Measurements from ENCODE around the gene RXFP1.

The RXFP1 gene

GRCh38 chr4:158644356-158644755 is 122.7 kb downstream of the RXFP1 start:
- Histone ChIP-seq H3K36me3 (ENCODE audit: control insufficient read depth in 1 of 2, insufficient read depth in 2 of 2, low read length in 2 of 2) (no peaks in the 10 kb centered on the region), H3K4me3 (ENCODE audit: low read depth, low read length) (no peak overlapping the region), H4K12ac (ENCODE audit: low read depth, low read length) (no peak overlapping the region), H3K4ac (ENCODE audit: low read depth, low read length) (no peak overlapping the region), H3K79me1 (ENCODE audit: low read length) (no peaks in the 10 kb centered on the region), H3K4me1 (ENCODE audit: control insufficient read depth in 1 of 2, insufficient read depth in 2 of 2, low read length in 2 of 2) (no peaks in the 10 kb centered on the region), H3K14ac (ENCODE audit: low read length) (no peak overlapping the region), H2AFZ (ENCODE audit: insufficient read depth, low read length, poor library complexity) (no peak overlapping the region), H2BK12ac (ENCODE audit: low read length) (no peak overlapping the region), H3K23ac (ENCODE audit: low read length) (no peak overlapping the region), H3K79me2 (ENCODE audit: control insufficient read depth, insufficient read depth, low read length, poor library complexity) (no peaks in the 10 kb centered on the region), H4K91ac (ENCODE audit: low read depth, low read length) (no peak overlapping the region), H3K4me2 (ENCODE audit: low read length) (no peak overlapping the region), H4K8ac (ENCODE audit: low read depth, low read length) (no peak overlapping the region), H2BK120ac (ENCODE audit: insufficient read depth, low read length, poor library complexity) (no peak overlapping the region), H2BK5ac (ENCODE audit: low read depth, low read length, poor library complexity) (no peak overlapping the region), H3K18ac (ENCODE audit: low read length) (no peak overlapping the region), H2AK5ac (ENCODE audit: low read length) (no peak overlapping the region), H3K9me3 (ENCODE audit: insufficient read depth, low read depth, low read length) (no peaks in the 10 kb centered on the region), H3K27ac (ENCODE audit: low read depth, low read length) (no peak overlapping the region), H3K9ac (ENCODE audit: low read length) (no peak overlapping the region), H3K27me3 (ENCODE audit: insufficient read depth, low read length) (no peaks in the 10 kb centered on the region)
- no CpG with 5 or more reads among the region's 5 CpGs for WGBS (ENCODE audit: extremely low coverage, insufficient coverage, insufficient read length)
- DNase-seq, result no peak

DNA sequence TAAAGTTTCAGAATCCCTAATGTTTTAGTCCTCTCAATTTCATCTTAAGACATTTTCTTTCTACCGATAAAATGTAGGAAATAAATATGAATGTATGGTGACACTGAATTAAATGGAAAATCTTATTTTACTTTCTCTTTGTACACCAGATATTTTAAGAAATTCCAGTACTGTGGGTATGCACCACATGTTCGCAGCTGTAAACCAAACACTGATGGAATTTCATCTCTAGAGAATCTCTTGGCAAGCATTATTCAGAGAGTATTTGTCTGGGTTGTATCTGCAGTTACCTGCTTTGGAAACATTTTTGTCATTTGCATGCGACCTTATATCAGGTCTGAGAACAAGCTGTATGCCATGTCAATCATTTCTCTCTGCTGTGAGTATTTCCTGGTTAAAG is 123.1 kb downstream of the RXFP1 start:
- H3K4me2 ChIP-seq (ENCODE audit: low read length), result no peak overlapping the region
- H2AFZ ChIP-seq (ENCODE audit: insufficient read depth, low read length, poor library complexity), result no peak overlapping the region
- H3K27ac ChIP-seq (ENCODE audit: low read depth, low read length), result no peak overlapping the region
- H2BK120ac ChIP-seq (ENCODE audit: insufficient read depth, low read length, poor library complexity), result no peak overlapping the region
- H3K4me3 ChIP-seq (ENCODE audit: low read depth, low read length), result no peak overlapping the region
- peak in 1 of 2 donors; percentile 34 for DNase-seq
- H3K18ac ChIP-seq (ENCODE audit: low read length), result no peak overlapping the region
- H3K79me1 ChIP-seq (ENCODE audit: low read length), result no peaks in the 10 kb centered on the region
- H3K79me2 ChIP-seq (ENCODE audit: control insufficient read depth, insufficient read depth, low read length, poor library complexity), result no peaks in the 10 kb centered on the region
- no peaks in the 10 kb centered on the region for H3K27me3 ChIP-seq (ENCODE audit: insufficient read depth, low read length)
- no peak overlapping the region for H4K91ac ChIP-seq (ENCODE audit: low read depth, low read length)
- H2AK5ac ChIP-seq (ENCODE audit: low read length), result no peak overlapping the region
- no peaks in the 10 kb centered on the region for H3K9me3 ChIP-seq (ENCODE audit: insufficient read depth, low read depth, low read length)
- no peak overlapping the region for H4K8ac ChIP-seq (ENCODE audit: low read depth, low read length)
- no peaks in the 10 kb centered on the region for H3K4me1 ChIP-seq (ENCODE audit: control insufficient read depth in 1 of 2, insufficient read depth in 2 of 2, low read length in 2 of 2)
- no peak overlapping the region for H3K9ac ChIP-seq (ENCODE audit: low read length)
- H3K36me3 ChIP-seq (ENCODE audit: control insufficient read depth in 1 of 2, insufficient read depth in 2 of 2, low read length in 2 of 2), result no peaks in the 10 kb centered on the region
- no peak overlapping the region for H2BK12ac ChIP-seq (ENCODE audit: low read length)
- no peak overlapping the region for H3K14ac ChIP-seq (ENCODE audit: low read length)
- WGBS (ENCODE audit: extremely low coverage, insufficient coverage, insufficient read length), result no CpG with 5 or more reads among the region's 3 CpGs
- H2BK5ac ChIP-seq (ENCODE audit: low read depth, low read length, poor library complexity), result no peak overlapping the region
- H4K12ac ChIP-seq (ENCODE audit: low read depth, low read length), result no peak overlapping the region
- no peak overlapping the region for H3K23ac ChIP-seq (ENCODE audit: low read length)
- no peak overlapping the region for H3K4ac ChIP-seq (ENCODE audit: low read depth, low read length)

GRCh38 chr4:158649111-158649680 is 127.5 kb downstream of the RXFP1 start:
- H4K91ac ChIP-seq (ENCODE audit: low read depth, low read length), result no peak overlapping the region
- no peaks in the 10 kb centered on the region for H3K27me3 ChIP-seq (ENCODE audit: insufficient read depth, low read length)
- no peak overlapping the region for H4K12ac ChIP-seq (ENCODE audit: low read depth, low read length)
- H3K4me3 ChIP-seq (ENCODE audit: low read depth, low read length), result no peak overlapping the region
- H3K27ac ChIP-seq (ENCODE audit: low read depth, low read length), result no peak overlapping the region
- H3K79me2 ChIP-seq (ENCODE audit: control insufficient read depth, insufficient read depth, low read length, poor library complexity), result no peaks in the 10 kb centered on the region
- no peak overlapping the region for H3K4ac ChIP-seq (ENCODE audit: low read depth, low read length)
- no peaks in the 10 kb centered on the region for H3K9me3 ChIP-seq (ENCODE audit: insufficient read depth, low read depth, low read length)
- H3K36me3 ChIP-seq (ENCODE audit: control insufficient read depth in 1 of 2, insufficient read depth in 2 of 2, low read length in 2 of 2), result no peaks in the 10 kb centered on the region
- H3K14ac ChIP-seq (ENCODE audit: low read length), result no peak overlapping the region
- no peak overlapping the region for H3K4me2 ChIP-seq (ENCODE audit: low read length)
- DNase-seq, result peak; percentile 86 to 93
- H2AK5ac ChIP-seq (ENCODE audit: low read length), result no peak overlapping the region
- no peak overlapping the region for H2BK120ac ChIP-seq (ENCODE audit: insufficient read depth, low read length, poor library complexity)
- no peak overlapping the region for H2AFZ ChIP-seq (ENCODE audit: insufficient read depth, low read length, poor library complexity)
- WGBS (ENCODE audit: extremely low coverage, insufficient coverage, insufficient read length), result no CpG with 5 or more reads among the region's 4 CpGs
- no peak overlapping the region for H3K18ac ChIP-seq (ENCODE audit: low read length)
- H3K79me1 ChIP-seq (ENCODE audit: low read length), result no peaks in the 10 kb centered on the region
- no peak overlapping the region for H4K8ac ChIP-seq (ENCODE audit: low read depth, low read length)
- H3K23ac ChIP-seq (ENCODE audit: low read length), result no peak overlapping the region
- H2BK12ac ChIP-seq (ENCODE audit: low read length), result no peak overlapping the region
- H3K4me1 ChIP-seq (ENCODE audit: control insufficient read depth in 1 of 2, insufficient read depth in 2 of 2, low read length in 2 of 2), result no peaks in the 10 kb centered on the region
- H3K9ac ChIP-seq (ENCODE audit: low read length), result no peak overlapping the region
- H2BK5ac ChIP-seq (ENCODE audit: low read depth, low read length, poor library complexity), result no peak overlapping the region

DNA sequence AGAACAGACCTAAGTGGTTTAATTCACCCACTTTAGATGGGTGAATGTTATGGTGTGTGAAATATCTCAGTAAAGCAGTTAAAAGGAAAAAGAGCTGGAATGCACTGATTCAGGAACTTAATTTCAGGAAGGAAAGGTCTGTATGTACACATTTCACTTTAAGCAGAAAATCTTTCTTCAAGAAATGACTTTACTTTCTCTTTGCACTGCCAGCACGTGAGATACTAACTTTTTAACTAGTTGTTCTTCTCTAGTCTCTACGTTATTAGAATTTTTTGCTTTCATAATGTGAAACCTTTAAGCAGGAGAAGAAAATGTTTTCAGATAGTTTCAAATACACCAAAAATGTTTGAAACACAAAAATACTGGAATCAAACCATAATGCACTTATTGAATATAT is 131.2 kb downstream of the RXFP1 start:
- Histone ChIP-seq H3K4me3 (ENCODE audit: low read depth, low read length) (no peak overlapping the region), H2AFZ (ENCODE audit: insufficient read depth, low read length, poor library complexity) (no peak overlapping the region), H3K4me1 (ENCODE audit: control insufficient read depth in 1 of 2, insufficient read depth in 2 of 2, low read length in 2 of 2) (no peaks in the 10 kb centered on the region), H3K23ac (ENCODE audit: low read length) (no peak overlapping the region), H3K4ac (ENCODE audit: low read depth, low read length) (no peak overlapping the region), H3K4me2 (ENCODE audit: low read length) (no peak overlapping the region), H3K18ac (ENCODE audit: low read length) (no peak overlapping the region), H4K91ac (ENCODE audit: low read depth, low read length) (no peak overlapping the region), H2BK120ac (ENCODE audit: insufficient read depth, low read length, poor library complexity) (no peak overlapping the region), H3K79me2 (ENCODE audit: control insufficient read depth, insufficient read depth, low read length, poor library complexity) (no peaks in the 10 kb centered on the region), H3K36me3 (ENCODE audit: control insufficient read depth in 1 of 2, insufficient read depth in 2 of 2, low read length in 2 of 2) (no peaks in the 10 kb centered on the region), H3K79me1 (ENCODE audit: low read length) (no peaks in the 10 kb centered on the region), H3K27ac (ENCODE audit: low read depth, low read length) (no peak overlapping the region), H3K9me3 (ENCODE audit: insufficient read depth, low read depth, low read length) (no peaks in the 10 kb centered on the region), H3K9ac (ENCODE audit: low read length) (no peak overlapping the region), H2BK12ac (ENCODE audit: low read length) (no peak overlapping the region), H2BK5ac (ENCODE audit: low read depth, low read length, poor library complexity) (no peak overlapping the region), H3K14ac (ENCODE audit: low read length) (no peak overlapping the region), H3K27me3 (ENCODE audit: insufficient read depth, low read length) (no peaks in the 10 kb centered on the region), H2AK5ac (ENCODE audit: low read length) (no peak overlapping the region), H4K8ac (ENCODE audit: low read depth, low read length) (no peak overlapping the region), H4K12ac (ENCODE audit: low read depth, low read length) (no peak overlapping the region)
- WGBS (ENCODE audit: extremely low coverage, insufficient coverage, insufficient read length), result no CpG with 5 or more reads among the region's 2 CpGs
- no peak for DNase-seq

Measured in trophoblast cell (in vitro differentiated cells and primary cell).